HepG2 (cell line): Measurements from ENCODE around the gene CNKSR3. TPM values are rescaled to one million over a fixed set of nuclear protein-coding genes. Genes with fewer than 3 reads are reported as not detected.

Experiments used
- EEA1 ChIP-seq: sonication (generic); formaldehyde crosslinking; IDR thresholded peaks from 2 replicates; pipeline ENCODE4 v1.5.1; 2020; ENCODE audit warnings: mild to moderate bottlenecking, missing genetic modification reagents, borderline replicate concordance
- KLF9 ChIP-seq: IDR thresholded peaks from 2 replicates; pipeline ENCODE4 v1.6.1; 2016; ENCODE audit warnings: low read depth
- NFRKB ChIP-seq: fragments of 450-650 bp; IDR thresholded peaks from 2 replicates; pipeline ENCODE4 v1.6.1; 2017
- POGZ ChIP-seq: sonication (generic); formaldehyde crosslinking; IDR thresholded peaks from 2 replicates; pipeline ENCODE4 v1.4.0; 2020; ENCODE audit warnings: mild to moderate bottlenecking, missing genetic modification reagents
- SOX13 ChIP-seq, 3 experiments: fragments of 450-650 bp in 1 of 3; sonication (generic) in 1 of 3; formaldehyde crosslinking in 1 of 3; IDR thresholded peaks in 2 of 3; conservative IDR thresholded peaks in 1 of 3; 2 replicates each; pipeline versions ENCODE4 v1.5.0 to v1.6.1; 2016 to 2020; ENCODE audit warnings: antibody characterized with exemption in 1 of 3, mild to moderate bottlenecking in 1 of 3, missing compliant biosample characterization in 1 of 3, missing genetic modification reagents in 1 of 3, moderate library complexity in 1 of 3
- TGIF2 ChIP-seq: IDR thresholded peaks from 2 replicates; pipeline ENCODE4 v1.6.1; 2016; ENCODE audit warnings: control low read depth, missing compliant biosample characterization
- ZKSCAN8 ChIP-seq: IDR thresholded peaks from 2 replicates; pipeline ENCODE4 v1.6.1; 2016; ENCODE audit warnings: borderline replicate concordance, missing genetic modification reagents, missing compliant biosample characterization
- ZNF207 ChIP-seq: fragments of 450-650 bp; IDR thresholded peaks from 2 replicates; pipeline ENCODE4 v1.6.1; 2016; ENCODE audit warnings: antibody characterized with exemption, borderline replicate concordance
- ZNF24 ChIP-seq: fragments of 450-650 bp; IDR thresholded peaks from 2 replicates; pipeline ENCODE4 v1.6.1; 2017; ENCODE audit warnings: antibody characterized with exemption, mild to moderate bottlenecking
- ZNF264 ChIP-seq: sonication (generic); formaldehyde crosslinking; IDR thresholded peaks from 2 replicates; pipeline ENCODE4 v1.4.0; 2020; ENCODE audit warnings: missing genetic modification reagents
- ZNF432 ChIP-seq: sonication (generic); formaldehyde crosslinking; IDR thresholded peaks from 2 replicates; pipeline ENCODE4 v1.5.0; 2020; ENCODE audit warnings: missing genetic modification reagents, mild to moderate bottlenecking, borderline replicate concordance
- ZNF567 ChIP-seq: sonication (generic); formaldehyde crosslinking; IDR thresholded peaks from 2 replicates; pipeline ENCODE4 v1.8.1; 2023; ENCODE audit warnings: mild to moderate bottlenecking, missing genetic modification reagents, borderline replicate concordance
- ZZZ3 ChIP-seq: sonication (generic); formaldehyde crosslinking; IDR thresholded peaks from 2 replicates; pipeline ENCODE4 v1.4.0; 2020; ENCODE audit warnings: missing genetic modification reagents, mild to moderate bottlenecking, borderline replicate concordance
- polyA plus RNA-seq, 8 experiments: library from polyadenylated mRNA; depleted of rRNA in 3 of 8; stranded (reverse) in 7 of 8; unstranded in 1 of 8; fragments of >200 nt; fragmentation: Illumina TruSeq in 4 of 8; extraction: Trizol in 4 of 8; gene quantifications; 2 replicates each; pipeline versions ENCODE4 v1.2.1 to v1.2.3, GENCODE V29; 2011 to 2016; ENCODE audit warnings: low read depth in 4 of 8, missing spikeins in 1 of 8, mixed read lengths in 1 of 8; ENCODE audit not compliant: insufficient read depth in 1 of 8
- total RNA-seq, 5 experiments: library from RNA; depleted of rRNA; stranded (reverse); fragments of >200 nt; fragmentation: Illumina TruSeq; extraction: Trizol; gene quantifications; 2 replicates each; pipeline ENCODE4 v1.2.3, GENCODE V29; 2016; ENCODE audit warnings: low read depth in 1 of 5
- TF ChIP-seq, protein P1 (sequence below): IDR thresholded peaks from 2 replicates; pipeline ENCODE4 v1.6.1; 2016; ENCODE audit warnings: low read depth, missing genetic modification reagents, missing compliant biosample characterization
- TF ChIP-seq, protein P2 (sequence below): sonication (generic); formaldehyde crosslinking; conservative IDR thresholded peaks from 2 replicates; pipeline ENCODE4 v1.5.0; 2020; ENCODE audit warnings: missing genetic modification reagents
- TF ChIP-seq, protein P3 (sequence below): sonication (generic); formaldehyde crosslinking; conservative IDR thresholded peaks from 2 replicates; pipeline ENCODE4 v1.4.0; 2020; ENCODE audit warnings: missing genetic modification reagents

Gene CNKSR3
- total and polyA plus RNA-seq, 2 of the 13 experiments (the other 11 are each of a cell fraction or from before 2014, with no cell fraction given), result 9.2 to 38.6 TPM

DNA sequence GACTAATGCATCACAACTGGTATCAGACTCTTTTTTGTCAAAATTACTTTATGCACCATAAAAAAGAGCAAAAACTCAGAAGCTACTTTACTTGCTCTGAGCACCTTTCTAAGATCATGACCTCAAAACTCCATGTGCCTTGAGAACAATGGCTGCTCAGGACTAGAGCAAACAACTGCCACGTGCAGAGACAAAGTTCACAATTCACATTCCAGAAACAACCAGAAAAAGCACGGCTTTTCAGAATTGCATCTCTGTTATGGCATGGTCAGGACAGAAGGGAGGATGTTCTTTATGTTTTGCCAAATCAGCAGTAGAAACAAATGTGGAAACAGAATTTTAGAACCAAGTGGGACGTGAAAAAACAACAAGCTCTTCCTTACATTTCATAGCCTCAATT lies 70.5 kb downstream of the CNKSR3 start (continued):
- TF ChIP-seq, protein P1, sequence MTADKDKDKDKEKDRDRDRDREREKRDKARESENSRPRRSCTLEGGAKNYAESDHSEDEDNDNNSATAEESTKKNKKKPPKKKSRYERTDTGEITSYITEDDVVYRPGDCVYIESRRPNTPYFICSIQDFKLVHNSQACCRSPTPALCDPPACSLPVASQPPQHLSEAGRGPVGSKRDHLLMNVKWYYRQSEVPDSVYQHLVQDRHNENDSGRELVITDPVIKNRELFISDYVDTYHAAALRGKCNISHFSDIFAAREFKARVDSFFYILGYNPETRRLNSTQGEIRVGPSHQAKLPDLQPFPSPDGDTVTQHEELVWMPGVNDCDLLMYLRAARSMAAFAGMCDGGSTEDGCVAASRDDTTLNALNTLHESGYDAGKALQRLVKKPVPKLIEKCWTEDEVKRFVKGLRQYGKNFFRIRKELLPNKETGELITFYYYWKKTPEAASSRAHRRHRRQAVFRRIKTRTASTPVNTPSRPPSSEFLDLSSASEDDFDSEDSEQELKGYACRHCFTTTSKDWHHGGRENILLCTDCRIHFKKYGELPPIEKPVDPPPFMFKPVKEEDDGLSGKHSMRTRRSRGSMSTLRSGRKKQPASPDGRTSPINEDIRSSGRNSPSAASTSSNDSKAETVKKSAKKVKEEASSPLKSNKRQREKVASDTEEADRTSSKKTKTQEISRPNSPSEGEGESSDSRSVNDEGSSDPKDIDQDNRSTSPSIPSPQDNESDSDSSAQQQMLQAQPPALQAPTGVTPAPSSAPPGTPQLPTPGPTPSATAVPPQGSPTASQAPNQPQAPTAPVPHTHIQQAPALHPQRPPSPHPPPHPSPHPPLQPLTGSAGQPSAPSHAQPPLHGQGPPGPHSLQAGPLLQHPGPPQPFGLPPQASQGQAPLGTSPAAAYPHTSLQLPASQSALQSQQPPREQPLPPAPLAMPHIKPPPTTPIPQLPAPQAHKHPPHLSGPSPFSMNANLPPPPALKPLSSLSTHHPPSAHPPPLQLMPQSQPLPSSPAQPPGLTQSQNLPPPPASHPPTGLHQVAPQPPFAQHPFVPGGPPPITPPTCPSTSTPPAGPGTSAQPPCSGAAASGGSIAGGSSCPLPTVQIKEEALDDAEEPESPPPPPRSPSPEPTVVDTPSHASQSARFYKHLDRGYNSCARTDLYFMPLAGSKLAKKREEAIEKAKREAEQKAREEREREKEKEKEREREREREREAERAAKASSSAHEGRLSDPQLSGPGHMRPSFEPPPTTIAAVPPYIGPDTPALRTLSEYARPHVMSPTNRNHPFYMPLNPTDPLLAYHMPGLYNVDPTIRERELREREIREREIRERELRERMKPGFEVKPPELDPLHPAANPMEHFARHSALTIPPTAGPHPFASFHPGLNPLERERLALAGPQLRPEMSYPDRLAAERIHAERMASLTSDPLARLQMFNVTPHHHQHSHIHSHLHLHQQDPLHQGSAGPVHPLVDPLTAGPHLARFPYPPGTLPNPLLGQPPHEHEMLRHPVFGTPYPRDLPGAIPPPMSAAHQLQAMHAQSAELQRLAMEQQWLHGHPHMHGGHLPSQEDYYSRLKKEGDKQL (CRISPR knock-in tag), result peak; percentile 67; the same call in 1 of the 2 replicates
- peak; percentile 70; the same call in 1 of the 2 replicates for TF ChIP-seq ZNF24
- TF ChIP-seq ZZZ3 (CRISPR knock-in tag), result no peak
- TF ChIP-seq TGIF2 (CRISPR knock-in tag), result peak; percentile 92; the same call in 1 of the 2 replicates
- TF ChIP-seq ZKSCAN8 (CRISPR knock-in tag), result peak; percentile 84
- TF ChIP-seq ZNF432 (CRISPR knock-in tag), result no peak
- TF ChIP-seq SOX13 (IDR thresholded peaks at IDR 0.05), result peak; percentile 99
- TF ChIP-seq SOX13 (CRISPR knock-in tag; conservative IDR thresholded peaks at IDR 0.05 in 1 of 2, IDR thresholded peaks at IDR 0.05 in 1 of 2), result peak in 1 of 2 experiments; percentile 100; a peak in 2 of 4 replicates
- TF ChIP-seq ZNF567 (CRISPR knock-in tag), result 0 out of 2 replicates have a peak, but pooled peaks have one; percentile 40
- no peak for TF ChIP-seq ZNF207
- no peak for TF ChIP-seq EEA1
- TF ChIP-seq, protein P2, sequence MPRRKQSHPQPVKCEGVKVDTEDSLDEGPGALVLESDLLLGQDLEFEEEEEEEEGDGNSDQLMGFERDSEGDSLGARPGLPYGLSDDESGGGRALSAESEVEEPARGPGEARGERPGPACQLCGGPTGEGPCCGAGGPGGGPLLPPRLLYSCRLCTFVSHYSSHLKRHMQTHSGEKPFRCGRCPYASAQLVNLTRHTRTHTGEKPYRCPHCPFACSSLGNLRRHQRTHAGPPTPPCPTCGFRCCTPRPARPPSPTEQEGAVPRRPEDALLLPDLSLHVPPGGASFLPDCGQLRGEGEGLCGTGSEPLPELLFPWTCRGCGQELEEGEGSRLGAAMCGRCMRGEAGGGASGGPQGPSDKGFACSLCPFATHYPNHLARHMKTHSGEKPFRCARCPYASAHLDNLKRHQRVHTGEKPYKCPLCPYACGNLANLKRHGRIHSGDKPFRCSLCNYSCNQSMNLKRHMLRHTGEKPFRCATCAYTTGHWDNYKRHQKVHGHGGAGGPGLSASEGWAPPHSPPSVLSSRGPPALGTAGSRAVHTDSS (CRISPR knock-in tag), result no peak
- TF ChIP-seq, protein P3, sequence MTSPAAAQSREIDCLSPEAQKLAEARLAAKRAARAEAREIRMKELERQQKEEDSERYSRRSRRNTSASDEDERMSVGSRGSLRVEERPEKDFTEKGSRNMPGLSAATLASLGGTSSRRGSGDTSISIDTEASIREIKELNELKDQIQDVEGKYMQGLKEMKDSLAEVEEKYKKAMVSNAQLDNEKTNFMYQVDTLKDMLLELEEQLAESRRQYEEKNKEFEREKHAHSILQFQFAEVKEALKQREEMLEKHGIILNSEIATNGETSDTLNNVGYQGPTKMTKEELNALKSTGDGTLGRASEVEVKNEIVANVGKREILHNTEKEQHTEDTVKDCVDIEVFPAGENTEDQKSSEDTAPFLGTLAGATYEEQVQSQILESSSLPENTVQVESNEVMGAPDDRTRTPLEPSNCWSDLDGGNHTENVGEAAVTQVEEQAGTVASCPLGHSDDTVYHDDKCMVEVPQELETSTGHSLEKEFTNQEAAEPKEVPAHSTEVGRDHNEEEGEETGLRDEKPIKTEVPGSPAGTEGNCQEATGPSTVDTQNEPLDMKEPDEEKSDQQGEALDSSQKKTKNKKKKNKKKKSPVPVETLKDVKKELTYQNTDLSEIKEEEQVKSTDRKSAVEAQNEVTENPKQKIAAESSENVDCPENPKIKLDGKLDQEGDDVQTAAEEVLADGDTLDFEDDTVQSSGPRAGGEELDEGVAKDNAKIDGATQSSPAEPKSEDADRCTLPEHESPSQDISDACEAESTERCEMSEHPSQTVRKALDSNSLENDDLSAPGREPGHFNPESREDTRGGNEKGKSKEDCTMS, result no peak
- TF ChIP-seq ZNF264 (CRISPR knock-in tag), result peak; percentile 92
- TF ChIP-seq KLF9 (CRISPR knock-in tag), result 0 out of 2 replicates have a peak, but pooled peaks have one; percentile 50
- no peak for TF ChIP-seq NFRKB
- TF ChIP-seq POGZ (CRISPR knock-in tag), result peak; percentile 89
